Dermis microvascular lymphatic vessel endothelial cell (primary cell): Measurements from ENCODE around the gene ATP6V0A1. TPM values are rescaled to one million over a fixed set of nuclear protein-coding genes. Genes with fewer than 3 reads are reported as not detected.

Experiments
- DNase-seq, 2 donors: peaks; one replicate each; pipeline versions ENCODE4 v3.0.0 to v3.0.0-alpha.2; 2010; ENCODE audit warnings: low read depth in 2 of 2
- total RNA-seq: library from RNA; depleted of rRNA; stranded (reverse); fragments of >200 nt; gene quantifications from 2 replicates; pipeline ENCODE4 v1.2.1, GENCODE V29; 2014

Gene ATP6V0A1
- total RNA-seq, 1 donor from 2014 or later = 16.0 TPM

DNA sequence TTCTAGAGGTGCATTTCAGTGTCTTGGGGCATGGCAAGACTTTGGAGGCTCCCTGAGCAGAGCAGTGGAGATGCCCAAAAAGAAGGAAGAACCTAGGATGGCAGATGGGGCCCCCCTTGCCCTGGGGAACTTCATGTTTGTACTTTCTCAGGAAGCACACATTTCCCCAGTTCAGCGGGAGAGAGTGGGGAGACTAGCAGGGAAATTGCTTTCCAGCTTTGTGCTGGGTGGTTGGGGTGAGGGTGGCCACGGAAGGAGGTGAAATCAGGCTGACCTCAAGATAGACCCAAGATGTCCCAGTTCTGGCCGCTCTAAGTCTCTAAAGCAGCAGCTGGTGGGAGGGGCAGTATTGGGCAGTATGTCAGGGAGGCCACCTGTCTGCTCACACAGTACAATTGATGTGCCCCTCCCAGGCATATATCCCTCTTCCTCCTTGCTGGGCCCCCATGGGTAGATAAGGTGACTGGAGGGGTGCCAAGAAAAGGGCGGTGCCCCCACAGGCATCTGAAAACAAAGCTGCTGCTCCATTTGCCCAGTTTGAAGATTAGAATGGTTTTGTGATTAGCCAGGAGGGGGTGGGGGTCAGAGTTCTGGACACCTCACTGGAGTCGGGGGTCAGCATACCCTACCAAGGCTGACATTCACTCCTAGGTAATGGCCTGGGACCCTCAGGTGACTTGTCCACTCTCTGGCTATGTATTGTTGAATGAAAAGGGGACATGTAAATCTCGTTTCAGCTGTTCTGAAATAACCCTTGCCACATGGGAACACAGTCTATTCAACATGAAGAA, 60.3 kb downstream of the ATP6V0A1 start:
- DNase-seq = peak in 1 of 2 donors; percentile 70

DNA sequence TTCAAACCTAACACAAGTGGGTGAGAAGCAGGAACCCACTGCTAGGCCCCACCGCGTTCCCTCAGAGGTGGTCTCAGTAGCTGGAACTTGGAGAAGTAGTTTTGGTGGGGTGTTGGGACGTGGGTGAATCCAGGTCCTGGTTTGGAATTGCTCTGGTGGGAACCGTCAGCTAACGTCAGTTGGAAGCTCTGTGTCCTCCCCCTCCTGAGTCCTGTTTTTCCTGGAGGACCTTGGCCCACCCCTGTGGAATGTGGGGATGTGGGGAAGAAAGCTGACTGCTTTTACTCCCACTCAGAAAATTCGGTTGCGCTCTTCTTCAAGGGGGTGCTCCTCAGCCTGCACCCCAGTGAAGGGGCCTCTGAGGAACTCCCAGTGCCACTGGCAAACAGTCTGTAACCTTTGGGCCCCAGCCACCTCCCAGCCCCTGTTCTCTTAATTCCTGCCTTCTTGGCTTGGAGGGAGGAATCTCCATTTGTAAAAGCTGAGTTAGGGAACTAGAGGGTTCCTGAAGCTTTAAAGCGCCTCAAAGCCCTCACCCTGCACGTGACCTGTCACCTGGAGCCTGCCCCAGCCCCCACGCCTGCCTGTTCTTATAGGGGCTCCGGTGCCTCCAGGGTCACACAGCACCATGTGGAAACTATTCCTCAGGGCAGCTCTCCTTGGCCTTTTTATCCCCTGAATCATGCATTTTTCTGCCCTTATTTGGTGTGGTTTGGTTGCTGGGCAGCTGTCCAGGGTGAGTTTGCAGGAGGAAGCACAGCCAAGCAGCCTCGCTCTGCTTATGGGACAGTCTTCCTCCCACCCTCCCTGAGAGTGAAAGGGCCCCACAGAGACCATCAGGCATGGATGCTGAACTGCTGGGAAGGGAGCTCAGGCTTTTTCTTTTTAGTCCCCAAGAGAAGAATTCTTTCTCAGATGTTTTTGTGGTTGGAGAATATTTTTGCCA, 61.1 kb downstream of the ATP6V0A1 start:
- DNase-seq = peak; percentile 87 to 95

GRCh38 chr17:42520540-42520951, 61.9 kb downstream of the ATP6V0A1 start:
- no peak for DNase-seq

GRCh38 chr17:42521036-42521435, 62.4 kb downstream of the ATP6V0A1 start:
- DNase-seq = peak in 1 of 2 donors; percentile 16

DNA sequence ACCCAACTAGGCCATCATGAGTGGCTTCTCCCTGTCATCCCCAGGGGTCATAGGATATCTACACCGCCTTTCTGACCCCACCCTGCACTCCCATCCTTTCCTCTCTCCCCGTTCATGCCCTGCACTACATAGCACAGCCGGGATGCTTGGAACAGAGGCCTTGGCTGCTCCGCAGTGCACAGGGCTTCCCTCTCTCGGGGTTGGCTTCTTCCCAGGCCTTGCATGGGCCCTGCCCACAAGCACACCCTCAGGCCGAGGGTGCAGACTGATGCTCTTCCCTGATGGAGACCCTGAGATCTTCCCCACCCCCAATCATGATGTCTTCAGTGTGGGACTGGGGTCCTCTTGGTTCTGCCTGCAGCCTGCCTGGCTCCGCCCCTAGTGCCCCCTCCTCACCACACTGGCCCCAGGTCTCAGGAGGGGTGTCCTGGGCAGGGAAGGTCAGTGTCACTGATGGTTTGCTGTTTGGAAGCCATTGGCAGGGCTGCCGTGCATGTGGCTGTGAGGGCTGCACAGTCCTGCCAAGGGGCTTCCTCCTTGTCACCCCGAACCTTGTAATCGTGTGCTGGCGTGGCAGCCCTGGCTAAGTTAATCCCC, 63.1 kb downstream of the ATP6V0A1 start:
- no peak for DNase-seq

GRCh38 chr17:42522263-42522790, 63.6 kb downstream of the ATP6V0A1 start:
- DNase-seq = no peak

GRCh38 chr17:42522798-42523278, 64.2 kb downstream of the ATP6V0A1 start:
- no peak for DNase-seq

DNA sequence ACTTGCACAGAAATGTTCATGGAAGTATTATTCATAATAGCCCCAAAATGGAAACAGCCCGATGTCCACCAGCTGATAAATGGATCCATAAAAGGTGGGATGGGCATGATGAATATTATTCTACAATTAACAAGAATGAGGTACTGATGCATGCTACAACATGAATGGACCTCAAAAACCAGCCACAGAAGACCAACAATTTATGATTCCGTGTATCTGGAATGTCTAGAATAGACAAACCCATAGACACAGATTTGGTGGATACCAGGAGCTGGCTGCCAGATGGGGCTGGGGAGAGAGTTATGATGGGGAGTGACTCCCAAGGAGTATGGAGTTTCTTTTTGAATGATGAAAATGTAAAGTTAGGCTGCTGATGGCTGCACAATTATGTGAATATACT, 66.5 kb downstream of the ATP6V0A1 start:
- DNase-seq = no peak

DNA sequence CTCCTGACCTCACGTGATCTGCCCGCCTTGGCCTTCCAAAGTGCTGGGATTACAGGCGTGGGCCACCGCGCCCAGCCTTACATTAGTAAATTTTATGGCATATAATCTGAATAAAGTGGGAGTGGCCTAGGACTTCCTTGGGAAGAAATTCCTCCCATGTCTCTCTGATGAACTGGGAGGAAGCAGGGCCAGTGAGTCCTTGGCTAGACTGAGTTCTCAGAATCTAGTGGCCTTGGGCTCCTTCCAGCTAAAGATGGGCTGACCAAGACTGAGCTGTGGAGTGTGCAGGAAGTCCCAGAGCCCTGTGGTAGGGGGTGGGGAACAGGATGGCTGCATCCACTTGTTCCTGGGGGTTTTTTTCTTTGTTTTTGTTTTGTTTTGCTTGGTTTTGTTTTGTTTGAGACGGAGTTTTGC, 67.4 kb downstream of the ATP6V0A1 start:
- DNase-seq = peak in 1 of 2 donors; percentile 72

DNA sequence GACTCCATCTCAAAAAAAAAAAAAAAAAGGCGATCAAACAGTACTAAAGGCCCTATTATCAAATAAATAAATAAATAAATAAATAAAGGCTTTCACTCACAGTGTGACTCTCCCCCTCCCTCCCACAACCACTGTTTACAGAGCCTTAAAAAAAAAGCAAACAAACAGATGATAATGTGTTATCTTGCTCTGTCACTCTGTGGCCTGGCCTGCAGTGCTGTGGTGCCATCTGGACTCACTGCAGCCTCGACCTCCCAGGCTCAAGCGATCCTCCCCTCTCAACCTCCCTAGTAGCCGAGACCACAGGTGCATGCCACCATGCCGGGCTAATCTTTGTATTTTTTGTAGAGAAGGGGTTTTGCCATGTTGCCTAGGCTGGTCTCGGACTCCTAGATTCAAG, 69.3 kb downstream of the ATP6V0A1 start:
- no peak for DNase-seq

GRCh38 chr17:42529061-42529460, 70.4 kb downstream of the ATP6V0A1 start:
- no peak for DNase-seq

- DNase-seq = no peak
Measured at GRCh38 chr17:42530952-42531454, 72.3 kb downstream of the ATP6V0A1 start.

GRCh38 chr17:42531455-42532354, 73.0 kb downstream of the ATP6V0A1 start:
- peak in 1 of 2 donors; percentile 58 for DNase-seq

GRCh38 chr17:42535155-42536047, 76.7 kb downstream of the ATP6V0A1 start:
- no peak for DNase-seq

GRCh38 chr17:42536048-42536371, 77.3 kb downstream of the ATP6V0A1 start, which contains the start of gene NAGLU:
NAGLU (plus strand) TSS chr17:42536241; CDS start chr17:42536273, 32 bp downstream.
- peak; percentile 72 to 90 for DNase-seq

GRCh38 chr17:42536372-42537155, 77.9 kb downstream of the ATP6V0A1 start:
- peak in 1 of 2 donors; percentile 77 for DNase-seq

DNA sequence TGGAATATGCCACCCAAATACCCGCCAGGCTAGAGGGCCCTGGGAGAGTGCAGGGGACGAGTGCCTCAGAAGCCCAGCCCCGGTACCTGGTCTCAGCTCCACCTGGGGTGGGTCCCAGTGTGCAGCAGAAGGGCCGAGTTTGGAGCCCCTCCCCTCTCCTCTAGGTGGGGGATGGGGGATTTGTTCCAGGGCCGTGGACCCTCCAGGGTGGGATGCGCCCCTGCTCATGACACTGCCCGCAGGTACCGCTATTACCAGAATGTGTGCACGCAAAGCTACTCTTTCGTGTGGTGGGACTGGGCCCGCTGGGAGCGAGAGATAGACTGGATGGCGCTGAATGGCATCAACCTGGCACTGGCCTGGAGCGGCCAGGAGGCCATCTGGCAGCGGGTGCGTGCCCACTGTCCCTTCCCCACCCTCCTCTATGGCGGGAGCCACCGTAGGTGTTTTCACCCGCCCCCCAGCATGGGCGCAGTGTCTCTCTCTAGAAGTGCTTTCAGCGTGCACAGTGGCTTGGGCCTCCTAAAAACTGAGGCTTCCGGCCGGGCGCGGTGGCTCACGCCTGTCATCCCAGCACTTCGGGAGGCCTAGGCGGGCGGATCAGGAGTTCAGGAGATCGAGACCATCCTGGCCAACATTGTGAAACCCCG, 78.6 kb downstream of the ATP6V0A1 start:
- DNase-seq = no peak
